ENCODE measurements around the gene ADCY10. TPM values are rescaled to one million over a fixed set of nuclear protein-coding genes. Genes with fewer than 3 reads are reported as not detected.

Gene ADCY10
- total and polyA plus RNA-seq, 2 donors (not counting 3 experiments of a cell fraction or from before 2014, with no cell fraction given): not detected

DNA sequence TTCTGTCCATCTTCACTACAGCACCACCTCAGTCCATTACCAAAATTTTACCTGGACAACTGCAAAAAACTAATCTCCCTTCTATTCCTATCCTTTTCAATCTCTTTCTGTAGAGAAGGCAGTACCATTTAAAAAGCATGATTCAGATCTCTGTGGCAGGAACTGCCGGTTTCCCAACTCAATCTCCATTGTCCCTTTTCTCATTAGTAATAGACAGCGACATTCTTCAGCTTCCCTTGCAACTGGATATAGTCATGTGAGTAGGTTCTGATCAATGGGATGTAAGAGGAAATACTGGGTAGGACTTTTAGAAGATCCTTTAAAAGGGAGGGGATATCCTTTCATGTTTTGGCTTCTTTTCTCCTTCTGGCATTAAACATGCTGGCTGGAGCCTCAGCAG lies 74.9 kb downstream of the ADCY10 start:
- Histone ChIP-seq H3K4me1 (ENCODE audit: control insufficient read depth, extremely low read depth, insufficient read depth, low read length) (no peaks in the 10 kb centered on the region), H3K27me3 (ENCODE audit: control insufficient read depth in 2 of 2, insufficient read depth in 2 of 2, low read length in 2 of 2) (peaks cover 3% of the 10 kb centered on the region in 2 experiments), H3K4me2 (ENCODE audit: insufficient read depth, low read length) (no peak overlapping the region), H3K9me3 (replicated peaks; ENCODE audit: control insufficient read depth, insufficient read depth, low read length) (no peaks in the 10 kb centered on the region), H3K36me3 (ENCODE audit: control insufficient read depth in 2 of 2, extremely low read depth in 1 of 2, insufficient read depth in 2 of 2, low read length in 2 of 2) (no peaks in the 10 kb centered on the region), H2AFZ (ENCODE audit: low read depth, low read length) (no peak overlapping the region), H3K27ac (ENCODE audit: insufficient read depth, low read depth, low read length) (no peak overlapping the region), H3K9me1 (replicated peaks; ENCODE audit: control insufficient read depth, extremely low read depth, insufficient read depth, low read length) (no peaks in the 10 kb centered on the region), H3K4me3 (replicated peaks in 1 of 3; ENCODE audit: insufficient read depth in 1 of 3, low read depth in 1 of 3, low read length in 3 of 3) (no peak overlapping the region), H3K9ac (replicated peaks; ENCODE audit: extremely low read depth, insufficient read depth, low read length) (no peak overlapping the region), H4K20me1 (replicated peaks; ENCODE audit: control insufficient read depth, extremely low read depth, insufficient read depth, low read length) (no peaks in the 10 kb centered on the region), H3K79me2 (ENCODE audit: control insufficient read depth, insufficient read depth, low read length) (no peaks in the 10 kb centered on the region)
- CTCF ChIA-PET: no interaction called here
- BruUV-seq (replicated peaks): no TSS peak
- FAIRE-seq (no peak), DNase-seq (ENCODE audit: low read depth, low spot score) (no peak)
- intact Hi-C loops (cut with micrococcal nuclease) (loop anchor here (5.0 kb wide), 1 partner anchor 48 kb away; no protein-coding TSS in a partner anchor), dilution Hi-C loops (cut with MboI; ENCODE audit: extremely low pct_ligation_motif_present, low sequenced_read_pairs) (no loop called here)
- TF ChIP-seq EZH2 (IDR thresholded peaks at IDR 0.05; ENCODE audit: borderline replicate concordance, low read depth, low read length, severe bottlenecking) (no peak), FOS (IDR thresholded peaks at IDR 0.05; ENCODE audit: borderline replicate concordance, insufficient read depth, low read length) (no peak), MAX (IDR thresholded peaks at IDR 0.05; ENCODE audit: insufficient read depth, insufficient read length) (no peak), POLR2AphosphoS5 (IDR thresholded peaks at IDR 0.05; ENCODE audit: insufficient read depth, low read depth, low read length) (no peak), MYC (IDR thresholded peaks at IDR 0.05; ENCODE audit: low read depth, low read length) (no peak), POLR2A (IDR thresholded peaks at IDR 0.05; ENCODE audit: low read depth, low read length) (no peak), GATA2 (IDR thresholded peaks at IDR 0.05; ENCODE audit: insufficient read depth, insufficient read length, low read depth, low read length) (no peak), JUN (IDR thresholded peaks at IDR 0.05; ENCODE audit: borderline replicate concordance, insufficient read depth, insufficient read length, low read depth) (no peak), CTCF (IDR thresholded peaks at IDR 0.05; ENCODE audit: extremely low read depth in 1 of 2, insufficient read depth in 1 of 2, low read depth in 1 of 2, low read length in 2 of 2) (no peak)
- POLR2A ChIA-PET: no interaction called here
